CD4-positive, CD25-positive, alpha-beta regulatory T cell (primary cell): ENCODE results near the gene CNTN5. TPM values are rescaled to one million over a fixed set of nuclear protein-coding genes. Genes with fewer than 3 reads are reported as not detected.

ENCODE experiments used
- ATAC-seq, 2 donors: fragments of 150-1000 bp; cut with Tn5 transposase; one replicate each; pipeline ENCODE4 v1.10.0; 2021; ENCODE audit warnings: low read depth in 2 of 2, moderate number of reproducible peaks in 2 of 2, moderate library complexity in 1 of 2
- DNase-seq, 3 donors: peaks; one replicate each; pipeline versions ENCODE4 v3.0.0 to v3.0.0-alpha.2; 2012 to 2022; ENCODE audit warnings: mixed read lengths in 1 of 3
- H3K27ac ChIP-seq: one replicate; pipeline ENCODE4 v1.7.0; 2013; ENCODE audit warnings: mild to moderate bottlenecking, low read length; ENCODE audit not compliant: insufficient read depth, poor library complexity, severe bottlenecking
- H3K27me3 ChIP-seq: one replicate; pipeline ENCODE4 v1.7.0; 2013; ENCODE audit warnings: low read length; ENCODE audit not compliant: control insufficient read depth, insufficient read depth
- H3K36me3 ChIP-seq: one replicate; pipeline ENCODE4 v1.7.0; 2013; ENCODE audit warnings: mild to moderate bottlenecking, low read length, moderate library complexity; ENCODE audit not compliant: control insufficient read depth, insufficient read depth
- H3K4me1 ChIP-seq: 2 replicates; pipeline ENCODE4 v1.7.0; 2013; ENCODE audit warnings: mild to moderate bottlenecking, low read length; ENCODE audit not compliant: insufficient read depth, control insufficient read depth, poor library complexity, severe bottlenecking
- H3K4me3 ChIP-seq: one replicate; pipeline ENCODE4 v1.7.0; 2013; ENCODE audit warnings: low read depth, mild to moderate bottlenecking, low read length, moderate library complexity
- H3K9me3 ChIP-seq, 2 experiments: 1 replicate in 1 of 2; 2 replicates in 1 of 2; pipeline ENCODE4 v1.7.0; 2013; ENCODE audit warnings: low read length in 2 of 2, mild to moderate bottlenecking in 1 of 2, moderate library complexity in 1 of 2; ENCODE audit not compliant: control insufficient read depth in 2 of 2
- H3K27ac Mint-ChIP-seq, 3 donors: one replicate each; pipeline ENCODE4 v1.8.0; 2020 to 2022; ENCODE audit warnings: mild to moderate bottlenecking in 3 of 3, mixed read lengths in 3 of 3, moderate library complexity in 2 of 3
- H3K27me3 Mint-ChIP-seq: one replicate; pipeline ENCODE4 v1.8.0; 2022; ENCODE audit warnings: mild to moderate bottlenecking, mixed read lengths
- H3K36me3 Mint-ChIP-seq: one replicate; pipeline ENCODE4 v1.8.0; 2020; ENCODE audit warnings: mixed read lengths
- H3K4me1 Mint-ChIP-seq, 4 donors: one replicate each; pipeline ENCODE4 v1.8.0; 2020 to 2022; ENCODE audit warnings: mixed read lengths in 4 of 4, mild to moderate bottlenecking in 1 of 4
- H3K4me3 Mint-ChIP-seq, 4 donors: one replicate each; pipeline ENCODE4 v1.8.0; 2020 to 2022; ENCODE audit warnings: mild to moderate bottlenecking in 4 of 4, mixed read lengths in 4 of 4, moderate library complexity in 3 of 4
- H3K9me3 Mint-ChIP-seq, 7 donors: one replicate each; pipeline ENCODE4 v1.8.0; 2020 to 2022; ENCODE audit warnings: mixed read lengths in 7 of 7, mild to moderate bottlenecking in 3 of 7, moderate library complexity in 2 of 7
- polyA plus RNA-seq, 4 donors: library from polyadenylated mRNA; unstranded; fragments of 300-500 nt; fragmentation: Illumina TruSeq; gene quantifications; one replicate each; pipeline ENCODE4 v1.2.3, GENCODE V29; 2021
- total RNA-seq: library from RNA; stranded (reverse); gene quantifications from one replicate; pipeline ENCODE4 v1.2.3, GENCODE V29; 2022

The CNTN5 gene
- total and polyA plus RNA-seq, 5 donors from 2014 or later: not detected

GRCh38 chr11:100163471-100163870, 1142.7 kb downstream of the CNTN5 start:
- no peaks in the 10 kb centered on the region for H3K36me3 Mint-ChIP-seq
- no peak overlapping the region for H3K27ac Mint-ChIP-seq
- no peaks in the 10 kb centered on the region for H3K27me3 Mint-ChIP-seq
- no peaks in the 10 kb centered on the region for H3K4me1 ChIP-seq
- DNase-seq (no peak), ATAC-seq (no peak)
- H3K4me3 Mint-ChIP-seq: no peak overlapping the region
- no peaks in the 10 kb centered on the region for H3K36me3 ChIP-seq
- H3K27me3 ChIP-seq: no peaks in the 10 kb centered on the region
- H3K27ac ChIP-seq: no peak overlapping the region
- peaks cover 0 to 1% of the 10 kb centered on the region in 2 experiments for H3K9me3 ChIP-seq
- peaks cover 5 to 29% (median 10%) of the 10 kb centered on the region in 7 donors for H3K9me3 Mint-ChIP-seq
- H3K4me3 ChIP-seq: no peak overlapping the region
- no peaks in the 10 kb centered on the region for H3K4me1 Mint-ChIP-seq

- Histone ChIP-seq H3K4me1 (no peaks in the 10 kb centered on the region), H3K36me3 (no peaks in the 10 kb centered on the region), H3K9me3 (peaks cover 0 to 4% of the 10 kb centered on the region in 2 experiments), H3K27me3 (no peaks in the 10 kb centered on the region), H3K27ac (no peak overlapping the region), H3K4me3 (no peak overlapping the region)
- DNase-seq (no peak), ATAC-seq (no peak)
- Mint-ChIP-seq H3K36me3 (no peaks in the 10 kb centered on the region), H3K4me3 (no peak overlapping the region), H3K27ac (no peak overlapping the region), H3K9me3 (peaks cover 1 to 31% (median 11%) of the 10 kb centered on the region in 7 donors), H3K27me3 (no peaks in the 10 kb centered on the region), H3K4me1 (no peaks in the 10 kb centered on the region)
Observed at GRCh38 chr11:100174881-100175280, 1154.1 kb downstream of the CNTN5 start.

- H3K4me3 Mint-ChIP-seq: no peak overlapping the region
- H3K9me3 Mint-ChIP-seq: peaks cover 3 to 35% (median 13%) of the 10 kb centered on the region in 7 donors
- H3K27me3 ChIP-seq: no peaks in the 10 kb centered on the region
- no peak overlapping the region for H3K4me3 ChIP-seq
- H3K4me1 ChIP-seq: no peaks in the 10 kb centered on the region
- no peak for ATAC-seq
- no peak for DNase-seq
- H3K4me1 Mint-ChIP-seq: no peaks in the 10 kb centered on the region
- H3K27ac ChIP-seq: no peak overlapping the region
- H3K27me3 Mint-ChIP-seq: no peaks in the 10 kb centered on the region
- no peak overlapping the region for H3K27ac Mint-ChIP-seq
- no peaks in the 10 kb centered on the region for H3K36me3 ChIP-seq
- peaks cover 0 to under 1% of the 10 kb centered on the region in 2 experiments for H3K9me3 ChIP-seq
- H3K36me3 Mint-ChIP-seq: no peaks in the 10 kb centered on the region
Observed at GRCh38 chr11:100176456-100176855, 1155.7 kb downstream of the CNTN5 start.

GRCh38 chr11:100177651-100178050, 1156.9 kb downstream of the CNTN5 start:
- no peaks in the 10 kb centered on the region for H3K27me3 ChIP-seq
- Mint-ChIP-seq H3K27ac (no peak overlapping the region), H3K4me3 (no peak overlapping the region), H3K27me3 (no peaks in the 10 kb centered on the region), H3K4me1 (no peaks in the 10 kb centered on the region), H3K36me3 (no peaks in the 10 kb centered on the region), H3K9me3 (peaks cover 3 to 33% (median 11%) of the 10 kb centered on the region in 7 donors)
- H3K9me3 ChIP-seq: no peaks in the 10 kb centered on the region
- DNase-seq (no peak), ATAC-seq (no peak)
- H3K4me3 ChIP-seq: no peak overlapping the region
- H3K4me1 ChIP-seq: no peaks in the 10 kb centered on the region
- H3K27ac ChIP-seq: no peak overlapping the region
- no peaks in the 10 kb centered on the region for H3K36me3 ChIP-seq

GRCh38 chr11:100182350-100182749, 1161.6 kb downstream of the CNTN5 start:
- no peak overlapping the region for H3K4me3 Mint-ChIP-seq
- H3K27me3 Mint-ChIP-seq: no peaks in the 10 kb centered on the region
- H3K4me1 Mint-ChIP-seq: no peaks in the 10 kb centered on the region
- Histone ChIP-seq H3K27ac (no peak overlapping the region), H3K27me3 (no peaks in the 10 kb centered on the region), H3K36me3 (no peaks in the 10 kb centered on the region), H3K4me1 (no peaks in the 10 kb centered on the region), H3K4me3 (no peak overlapping the region), H3K9me3 (no peaks in the 10 kb centered on the region)
- no peaks in the 10 kb centered on the region for H3K36me3 Mint-ChIP-seq
- H3K27ac Mint-ChIP-seq: no peak overlapping the region
- H3K9me3 Mint-ChIP-seq: peaks cover 6 to 26% (median 9%) of the 10 kb centered on the region in 7 donors
- no peak for DNase-seq
- ATAC-seq: no peak

GRCh38 chr11:100182927-100183326, 1162.2 kb downstream of the CNTN5 start:
- Mint-ChIP-seq H3K4me1 (no peaks in the 10 kb centered on the region), H3K27me3 (no peaks in the 10 kb centered on the region), H3K36me3 (no peaks in the 10 kb centered on the region), H3K9me3 (peaks cover 7 to 26% (median 9%) of the 10 kb centered on the region in 7 donors), H3K27ac (no peak overlapping the region), H3K4me3 (no peak overlapping the region)
- Histone ChIP-seq H3K27ac (no peak overlapping the region), H3K4me1 (no peaks in the 10 kb centered on the region), H3K27me3 (no peaks in the 10 kb centered on the region), H3K36me3 (no peaks in the 10 kb centered on the region), H3K4me3 (no peak overlapping the region), H3K9me3 (no peaks in the 10 kb centered on the region)
- ATAC-seq: no peak
- no peak for DNase-seq

GRCh38 chr11:100185588-100185987, 1164.8 kb downstream of the CNTN5 start:
- H3K4me3 Mint-ChIP-seq: no peak overlapping the region

GRCh38 chr11:100188137-100188783, 1167.5 kb downstream of the CNTN5 start:
- no peaks in the 10 kb centered on the region for H3K4me1 ChIP-seq
- H3K4me3 ChIP-seq: no peak overlapping the region
- no peak overlapping the region for H3K27ac Mint-ChIP-seq
- H3K4me3 Mint-ChIP-seq: no peak overlapping the region
- H3K4me1 Mint-ChIP-seq: no peaks in the 10 kb centered on the region
- H3K36me3 ChIP-seq: no peaks in the 10 kb centered on the region
- no peaks in the 10 kb centered on the region for H3K36me3 Mint-ChIP-seq
- no peaks in the 10 kb centered on the region for H3K27me3 ChIP-seq
- ATAC-seq: no peak
- no peak for DNase-seq
- no peak overlapping the region for H3K27ac ChIP-seq
- H3K9me3 Mint-ChIP-seq: peaks cover 6 to 17% (median 9%) of the 10 kb centered on the region in 7 donors
- no peaks in the 10 kb centered on the region for H3K9me3 ChIP-seq
- no peaks in the 10 kb centered on the region for H3K27me3 Mint-ChIP-seq

More at GRCh38 chr11:100185588-100185987, 1164.8 kb downstream of the CNTN5 start:
- no peaks in the 10 kb centered on the region for H3K9me3 ChIP-seq
- no peak for DNase-seq
- no peaks in the 10 kb centered on the region for H3K4me1 Mint-ChIP-seq
- peaks cover 6 to 15% (median 10%) of the 10 kb centered on the region in 7 donors for H3K9me3 Mint-ChIP-seq
- H3K27ac ChIP-seq: no peak overlapping the region
- ATAC-seq: no peak
- no peaks in the 10 kb centered on the region for H3K27me3 Mint-ChIP-seq
- no peak overlapping the region for H3K27ac Mint-ChIP-seq
- H3K36me3 ChIP-seq: no peaks in the 10 kb centered on the region
- no peak overlapping the region for H3K4me3 ChIP-seq
- H3K4me1 ChIP-seq: no peaks in the 10 kb centered on the region
- H3K36me3 Mint-ChIP-seq: no peaks in the 10 kb centered on the region
- H3K27me3 ChIP-seq: no peaks in the 10 kb centered on the region
